Globus pallidus (tissue), 1 donor: ENCODE data around the gene CCDC15.
"Not testable (repeated sequence)": the region's sequence is repeated elsewhere in the genome, so short reads cannot be mapped to it uniquely, and the experiment has no call there.

Experiments
- DNase-seq: peaks from one replicate; pipeline ENCODE4 v3.0.0-alpha.2; 2015; ENCODE audit warnings: low spot score

Gene CCDC15

GRCh38 chr11:125082040-125082439 lies 128.0 kb downstream of the CCDC15 start:
- DNase-seq, result no peak

- DNase-seq, result no peak
Measured at GRCh38 chr11:125082611-125083311, 128.8 kb downstream of the CCDC15 start.

GRCh38 chr11:125083312-125084056 lies 129.5 kb downstream of the CCDC15 start:
- no peak for DNase-seq

- no peak for DNase-seq
Measured at GRCh38 chr11:125084057-125084416, 130.0 kb downstream of the CCDC15 start.

GRCh38 chr11:125084761-125085231 lies 130.8 kb downstream of the CCDC15 start:
- DNase-seq, result no peak

GRCh38 chr11:125085301-125086081 lies 131.5 kb downstream of the CCDC15 start:
- DNase-seq, result no peak

DNA sequence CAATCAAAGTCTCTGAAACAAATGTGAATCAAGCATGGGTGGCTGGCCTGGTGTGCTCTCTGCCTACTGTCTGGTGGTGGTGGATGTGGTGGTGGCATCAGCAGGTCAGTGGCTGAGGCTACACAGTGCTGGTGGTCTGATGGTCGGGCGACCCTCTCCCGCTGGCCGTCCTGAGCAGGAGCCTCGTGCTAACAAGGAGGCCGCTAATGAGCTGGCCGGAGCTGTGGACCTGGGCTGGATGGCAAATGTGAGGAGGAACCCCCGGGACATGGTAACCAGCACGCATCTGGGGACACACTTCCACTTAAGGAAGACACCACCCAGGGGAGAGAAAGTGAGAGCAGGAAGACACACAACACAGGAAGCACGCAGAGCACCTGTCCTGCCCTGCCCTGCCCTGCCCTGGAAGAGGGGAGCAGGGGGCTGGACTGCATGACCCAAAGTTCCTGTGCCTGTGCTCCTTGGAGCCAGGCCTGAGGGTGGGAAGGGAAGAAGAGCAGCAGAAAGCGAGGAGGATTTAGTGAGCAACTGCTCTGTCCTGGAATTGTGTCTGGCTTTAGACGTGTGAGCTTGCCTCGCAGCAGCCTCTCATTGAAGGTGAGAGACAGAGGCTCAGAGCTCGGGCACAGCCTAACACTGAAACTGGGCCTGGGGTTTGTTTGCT lies 132.8 kb downstream of the CCDC15 start:
- no peak for DNase-seq

- no peak for DNase-seq
Measured at GRCh38 chr11:125088123-125088522, 134.1 kb downstream of the CCDC15 start.

- DNase-seq, result no peak
Measured at GRCh38 chr11:125088576-125089455, 134.8 kb downstream of the CCDC15 start.

DNA sequence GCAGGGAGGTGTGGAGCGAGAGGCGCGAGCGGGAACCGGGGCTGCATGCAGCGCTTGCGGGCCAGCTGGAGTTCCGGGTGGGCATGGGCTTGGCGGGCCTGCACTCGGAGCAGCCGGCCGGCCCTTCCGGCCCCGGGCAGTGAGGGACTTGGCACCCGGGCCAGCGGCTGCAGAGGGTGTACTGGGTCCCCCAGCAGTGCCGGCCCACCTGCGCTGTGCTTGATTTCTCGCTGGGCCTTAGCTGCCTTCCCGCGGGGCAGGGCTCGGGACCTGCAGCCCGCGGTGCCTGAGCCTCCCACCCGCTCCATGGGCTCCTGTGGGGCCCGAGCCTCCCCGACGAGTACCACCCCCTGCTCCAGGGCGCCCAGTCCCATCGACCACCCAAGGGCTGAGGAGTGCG lies 135.5 kb downstream of the CCDC15 start:
- DNase-seq, result not testable (repeated sequence)

- not testable (repeated sequence) for DNase-seq
Measured at GRCh38 chr11:125090151-125090550, 136.1 kb downstream of the CCDC15 start.

DNA sequence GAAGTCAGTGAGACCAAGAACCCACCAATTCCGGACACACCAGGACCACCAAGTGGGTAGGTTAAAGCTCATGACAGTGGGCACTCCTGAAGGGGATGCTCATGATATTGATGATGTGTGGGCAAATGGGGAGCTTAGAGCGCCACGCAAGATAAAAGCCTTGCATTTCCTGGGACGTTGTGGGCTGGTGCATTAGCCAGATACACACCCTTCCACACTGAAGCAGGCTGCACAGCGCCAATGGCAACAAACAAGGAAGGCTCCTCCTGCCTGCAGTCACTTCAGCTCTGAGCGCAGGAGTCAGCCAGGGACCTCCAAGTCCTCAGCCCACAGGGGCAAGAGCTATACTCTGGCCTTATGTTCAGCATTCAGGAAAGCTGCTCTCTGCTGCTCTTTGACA lies 136.8 kb downstream of the CCDC15 start:
- no peak for DNase-seq
